Fibroblast of upper back skin (primary cell): ENCODE measurements around the gene GRIN3B.

Source experiments
- DNase-seq: peaks from one replicate; pipeline ENCODE4 v3.0.0-alpha.2; 2013

Gene GRIN3B

DNA sequence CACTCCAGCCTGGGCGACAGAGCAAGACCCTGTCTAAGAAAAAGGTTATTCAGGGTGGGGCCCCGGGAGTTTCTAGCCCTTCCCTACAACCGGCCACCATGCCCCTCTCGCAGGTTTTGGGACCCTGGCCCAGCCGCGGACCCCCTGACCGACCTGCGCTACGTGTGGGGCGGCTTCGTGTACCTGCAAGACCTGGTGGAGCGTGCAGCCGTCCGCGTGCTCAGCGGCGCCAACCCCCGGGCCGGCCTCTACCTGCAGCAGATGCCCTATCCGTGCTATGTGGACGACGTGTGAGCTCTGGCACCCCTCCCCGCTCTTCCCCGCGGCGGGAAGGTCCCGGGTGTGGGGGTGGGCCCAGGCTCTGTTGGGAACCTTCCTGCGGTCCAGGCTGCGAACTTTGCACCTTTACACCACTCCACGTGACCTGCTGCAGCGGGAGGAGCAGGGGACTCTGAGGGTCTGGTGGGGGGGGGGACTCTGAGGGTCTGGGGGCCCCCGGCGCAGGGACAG lies 46.0 kb downstream of the GRIN3B start:
- no peak for DNase-seq

GRCh38 chr19:1046836-1047695 lies 46.8 kb downstream of the GRIN3B start:
- DNase-seq, result no peak

GRCh38 chr19:1047696-1048147 lies 47.5 kb downstream of the GRIN3B start:
- DNase-seq, result no peak

DNA sequence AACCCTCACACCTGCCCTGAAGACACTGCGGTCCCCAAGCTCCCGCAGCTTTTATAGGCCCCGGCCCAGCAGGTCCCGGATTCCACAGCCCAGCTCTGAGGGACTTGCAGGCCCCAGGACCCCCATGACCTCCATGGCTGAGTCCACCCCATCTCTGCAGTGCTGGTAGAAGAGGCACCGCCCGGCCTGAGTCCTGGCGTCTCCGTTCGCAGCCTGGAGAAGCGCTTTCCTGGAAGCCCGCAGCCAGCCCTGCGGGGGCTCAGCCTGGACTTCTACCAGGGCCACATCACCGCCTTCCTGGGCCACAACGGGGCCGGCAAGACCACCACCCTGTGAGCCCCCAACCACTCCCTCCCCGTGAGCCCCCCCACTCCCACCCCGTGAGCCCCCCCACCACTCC lies 48.9 kb downstream of the GRIN3B start:
- DNase-seq, result no peak

- DNase-seq, result no peak
Measured at GRCh38 chr19:1049800-1050199, 49.6 kb downstream of the GRIN3B start.

GRCh38 chr19:1050989-1051788 lies 51.0 kb downstream of the GRIN3B start:
- no peak for DNase-seq

DNA sequence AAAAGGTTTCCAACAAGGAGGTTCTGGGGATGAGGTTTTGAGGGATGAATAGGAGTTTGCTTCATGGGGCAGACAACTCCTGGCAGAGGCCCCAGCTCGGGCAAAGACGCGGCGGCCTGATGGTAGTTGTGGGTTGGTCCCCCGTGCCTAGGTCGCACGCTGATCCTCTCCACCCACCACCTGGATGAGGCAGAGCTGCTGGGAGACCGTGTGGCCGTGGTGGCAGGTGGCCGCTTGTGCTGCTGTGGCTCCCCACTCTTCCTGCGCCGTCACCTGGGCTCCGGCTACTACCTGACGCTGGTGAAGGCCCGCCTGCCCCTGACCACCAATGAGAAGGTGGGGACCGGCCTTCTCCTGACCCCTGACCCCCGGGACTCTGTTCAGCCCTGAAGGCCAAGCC lies 51.6 kb downstream of the GRIN3B start:
- no peak for DNase-seq

GRCh38 chr19:1052349-1052975 lies 52.2 kb downstream of the GRIN3B start:
- no peak for DNase-seq

- DNase-seq, result no peak
Measured at GRCh38 chr19:1053176-1054101, 53.2 kb downstream of the GRIN3B start.

GRCh38 chr19:1054102-1055027 lies 54.1 kb downstream of the GRIN3B start:
- no peak for DNase-seq

DNA sequence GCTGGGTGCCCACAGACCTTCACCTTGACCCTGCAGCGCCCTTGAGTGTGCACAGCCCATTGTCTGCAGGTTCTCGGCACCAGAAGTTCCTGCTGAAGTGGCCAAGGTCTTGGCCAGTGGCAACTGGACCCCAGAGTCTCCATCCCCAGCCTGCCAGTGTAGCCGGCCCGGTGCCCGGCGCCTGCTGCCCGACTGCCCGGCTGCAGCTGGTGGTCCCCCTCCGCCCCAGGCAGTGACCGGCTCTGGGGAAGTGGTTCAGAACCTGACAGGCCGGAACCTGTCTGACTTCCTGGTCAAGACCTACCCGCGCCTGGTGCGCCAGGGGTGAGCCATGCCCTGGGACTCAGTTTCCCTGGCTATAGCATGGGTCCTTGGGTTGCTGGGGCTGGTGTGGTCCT lies 54.8 kb downstream of the GRIN3B start:
- no peak for DNase-seq

DNA sequence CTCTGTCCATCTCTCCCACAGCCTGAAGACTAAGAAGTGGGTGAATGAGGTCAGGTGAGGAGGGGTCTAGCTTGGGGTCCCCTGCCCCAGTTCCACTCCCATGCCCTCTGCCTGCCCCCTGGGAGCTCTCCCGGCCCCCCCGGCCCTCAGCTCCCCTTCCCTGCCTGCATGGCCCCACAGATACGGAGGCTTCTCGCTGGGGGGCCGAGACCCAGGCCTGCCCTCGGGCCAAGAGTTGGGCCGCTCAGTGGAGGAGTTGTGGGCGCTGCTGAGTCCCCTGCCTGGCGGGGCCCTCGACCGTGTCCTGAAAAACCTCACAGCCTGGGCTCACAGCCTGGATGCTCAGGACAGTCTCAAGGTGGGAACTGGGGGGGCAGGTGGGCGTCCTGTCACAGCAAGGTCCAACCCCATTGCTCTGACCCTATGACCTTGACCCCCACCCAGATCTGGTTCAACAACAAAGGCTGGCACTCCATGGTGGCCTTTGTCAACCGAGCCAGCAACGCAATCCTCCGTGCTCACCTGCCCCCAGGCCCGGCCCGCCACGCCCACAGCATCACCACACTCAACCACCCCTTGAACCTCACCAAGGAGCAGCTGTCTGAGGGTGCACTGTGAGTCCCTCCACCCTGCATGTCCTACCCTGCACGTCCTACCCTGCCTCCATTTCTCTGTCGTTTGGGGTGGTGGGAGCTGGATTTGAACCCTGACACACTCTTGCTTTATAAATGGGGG lies 55.8 kb downstream of the GRIN3B start:
- DNase-seq, result no peak

GRCh38 chr19:1057176-1057855 lies 57.1 kb downstream of the GRIN3B start:
- DNase-seq, result peak; percentile 39

DNA sequence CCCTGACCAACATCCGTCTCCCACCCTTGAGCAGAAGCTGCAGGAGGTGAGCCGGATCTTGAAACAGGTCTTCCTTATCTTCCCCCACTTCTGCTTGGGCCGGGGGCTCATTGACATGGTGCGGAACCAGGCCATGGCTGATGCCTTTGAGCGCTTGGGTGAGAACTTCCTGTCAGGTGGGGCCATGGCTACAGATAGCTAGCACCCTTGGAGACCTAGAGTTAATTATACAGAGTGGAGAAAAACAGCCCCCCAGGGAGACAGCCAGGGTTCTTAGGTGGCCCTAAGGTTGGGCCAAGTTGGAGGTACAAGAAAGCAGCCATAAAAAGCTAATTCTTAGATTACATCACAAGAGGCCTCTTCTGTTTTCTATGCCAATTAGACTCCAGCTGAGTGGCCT lies 57.9 kb downstream of the GRIN3B start:
- no peak for DNase-seq
